GM21529 (cell line): ENCODE measurements around the gene SF3B3.
A peak's percentile ranks its signal among the peaks of the same experiment; 100 is the strongest.

Source experiments
- ATAC-seq: cut with Tn5 transposase; IDR thresholded peaks from one replicate; pipeline ENCODE4 v1.9.1; 2021; ENCODE audit not compliant: unreplicated experiment

SF3B3 gene

DNA sequence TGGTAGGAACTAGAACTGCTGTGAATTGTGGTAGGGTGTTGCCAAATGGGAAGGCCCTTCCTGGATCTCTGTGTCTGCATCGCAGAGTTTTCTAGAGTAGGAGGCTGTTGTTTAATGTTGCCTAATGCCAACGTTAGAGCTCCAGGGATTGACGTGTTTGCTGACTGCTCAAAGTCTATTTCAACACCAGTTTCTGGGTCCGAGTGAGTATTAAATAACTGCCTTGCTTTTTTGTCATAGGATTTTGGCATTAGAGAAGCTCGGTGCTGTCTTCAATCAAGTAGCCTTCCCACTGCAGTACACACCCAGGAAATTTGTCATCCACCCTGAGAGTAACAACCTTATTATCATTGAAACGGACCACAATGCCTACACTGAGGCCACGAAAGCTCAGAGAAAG lies 40.0 kb downstream of the SF3B3 start:
- ATAC-seq = no peak

GRCh38 chr16:70565053-70565452 lies 41.4 kb downstream of the SF3B3 start:
- ATAC-seq = no peak

- no peak for ATAC-seq
Measured at GRCh38 chr16:70568601-70569237, 45.1 kb downstream of the SF3B3 start.

DNA sequence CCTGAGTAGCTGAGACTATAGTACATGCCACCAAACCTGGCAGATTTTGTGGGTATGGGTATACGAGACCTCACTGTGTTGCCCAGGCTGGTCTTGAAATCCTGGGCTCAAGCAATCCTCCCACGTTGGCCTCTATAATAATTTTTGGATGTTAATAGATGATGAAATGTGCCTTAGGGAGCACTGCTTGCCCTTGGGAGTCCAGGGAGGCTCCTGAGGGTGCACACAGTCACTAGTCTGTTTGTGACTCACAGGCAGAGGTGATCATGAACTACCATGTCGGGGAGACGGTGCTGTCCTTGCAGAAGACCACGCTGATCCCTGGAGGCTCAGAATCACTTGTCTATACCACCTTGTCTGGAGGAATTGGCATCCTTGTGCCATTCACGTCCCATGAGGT lies 46.1 kb downstream of the SF3B3 start:
- no peak for ATAC-seq

- ATAC-seq = no peak
Measured at GRCh38 chr16:70570967-70571570, 47.5 kb downstream of the SF3B3 start.

DNA sequence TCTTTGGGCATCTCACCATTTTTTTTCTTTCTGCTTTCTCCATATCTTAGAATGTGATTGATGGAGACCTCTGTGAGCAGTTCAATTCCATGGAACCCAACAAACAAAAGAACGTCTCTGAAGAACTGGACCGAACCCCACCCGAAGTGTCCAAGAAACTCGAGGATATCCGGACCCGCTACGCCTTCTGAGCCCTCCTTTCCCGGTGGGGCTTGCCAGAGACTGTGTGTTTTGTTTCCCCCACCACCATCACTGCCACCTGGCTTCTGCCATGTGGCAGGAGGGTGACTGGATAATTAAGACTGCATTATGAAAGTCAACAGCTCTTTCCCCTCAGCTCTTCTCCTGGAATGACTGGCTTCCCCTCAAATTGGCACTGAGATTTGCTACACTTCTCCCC lies 48.0 kb downstream of the SF3B3 start:
- ATAC-seq = no peak

- no peak for ATAC-seq
Measured at GRCh38 chr16:70572050-70572925, 48.7 kb downstream of the SF3B3 start.

DNA sequence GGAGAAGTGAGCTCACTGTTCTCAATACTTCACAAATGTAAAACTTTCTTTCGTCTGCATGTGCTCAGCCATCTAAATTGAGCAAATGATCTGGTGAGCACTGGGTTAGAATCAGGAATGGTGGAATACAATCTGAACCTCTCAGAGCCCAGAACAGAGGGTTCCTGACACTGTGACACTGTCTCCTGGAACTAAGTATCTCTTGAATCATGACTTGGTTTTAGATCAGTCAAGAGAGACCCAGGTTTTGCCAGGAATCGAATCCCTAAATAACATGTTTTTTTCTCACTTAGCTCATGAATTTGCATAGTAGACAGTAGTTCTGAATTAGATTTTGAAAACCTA lies 49.3 kb downstream of the SF3B3 start:
- no peak for ATAC-seq

GRCh38 chr16:70573451-70574121 lies 50.0 kb downstream of the SF3B3 start:
- ATAC-seq = no peak

DNA sequence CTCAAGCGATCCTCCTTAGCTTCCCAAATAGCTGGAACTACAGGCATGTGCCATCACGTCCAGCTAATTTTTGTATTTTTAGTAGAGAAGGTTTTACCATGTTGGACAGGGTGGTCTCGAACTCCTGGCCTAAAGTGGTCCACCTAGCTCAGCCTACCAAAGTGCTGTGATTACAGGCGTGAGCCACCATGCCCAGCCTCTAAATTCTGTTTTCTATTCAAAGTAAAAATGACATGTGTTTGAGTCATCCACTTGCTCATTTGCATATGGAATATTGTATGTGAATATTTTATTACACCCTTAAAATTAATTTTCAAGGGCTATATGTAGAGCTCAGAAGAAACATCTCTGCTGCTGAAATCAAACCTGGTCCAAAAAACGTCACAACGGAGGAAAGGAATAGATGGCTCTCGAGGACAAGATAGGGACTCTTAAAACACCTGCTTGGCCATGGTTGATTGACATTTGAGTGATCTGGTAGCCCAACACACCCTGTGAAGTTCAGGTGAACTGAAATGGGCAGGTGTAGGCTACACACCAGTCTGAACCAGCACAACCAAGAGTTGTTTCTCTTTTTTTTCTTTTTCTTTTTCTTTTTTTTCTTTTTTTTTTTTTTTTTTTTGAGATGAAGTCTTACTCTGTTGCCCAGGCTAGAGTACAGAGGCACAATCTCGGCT lies 51.1 kb downstream of the SF3B3 start:
- ATAC-seq = no peak

DNA sequence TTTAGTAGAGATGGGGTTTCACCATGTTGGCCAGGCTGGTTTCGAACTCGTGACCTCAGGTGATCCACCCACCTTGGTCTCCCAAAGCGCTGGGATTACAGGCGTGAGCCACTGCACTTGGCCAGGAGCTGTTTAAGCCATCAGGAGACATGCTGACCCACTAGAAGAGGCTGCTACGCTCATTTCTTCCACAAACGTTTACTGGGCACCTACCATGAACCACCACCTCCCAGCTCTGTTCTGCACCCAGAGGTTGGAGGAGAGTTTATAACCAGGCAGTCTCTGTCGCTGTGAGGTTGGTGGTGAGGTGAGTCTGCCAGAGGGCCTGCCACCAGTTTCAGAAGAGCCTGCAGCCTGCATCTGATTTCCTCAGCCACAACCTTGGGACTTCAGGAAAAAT lies 51.8 kb downstream of the SF3B3 start:
- no peak for ATAC-seq

GRCh38 chr16:70576431-70577255 lies 53.0 kb downstream of the SF3B3 start:
- ATAC-seq = peak; percentile 89

DNA sequence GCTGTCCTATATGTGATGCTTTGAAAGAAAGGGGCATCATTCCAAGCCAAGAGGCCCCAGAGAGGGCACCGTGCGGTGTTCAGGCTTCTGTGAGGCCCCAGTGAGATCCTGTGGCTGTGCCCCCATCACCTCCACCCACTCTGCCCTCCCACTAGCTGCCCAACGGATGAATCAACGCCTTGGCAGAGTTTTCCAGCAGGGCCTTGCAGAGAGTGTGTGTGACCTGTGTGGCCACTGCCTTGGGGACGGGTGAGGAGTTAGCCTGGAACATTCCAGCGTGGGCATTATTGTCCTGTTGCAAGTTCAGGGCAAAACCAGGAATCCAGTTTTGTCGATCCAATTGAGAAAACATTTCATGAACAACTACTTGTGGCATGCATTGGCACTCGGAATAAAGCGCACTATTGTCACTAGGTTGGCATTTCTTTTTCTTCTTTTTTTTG lies 53.7 kb downstream of the SF3B3 start:
- no peak for ATAC-seq

GRCh38 chr16:70578035-70578434 lies 54.4 kb downstream of the SF3B3 start:
- ATAC-seq = no peak

DNA sequence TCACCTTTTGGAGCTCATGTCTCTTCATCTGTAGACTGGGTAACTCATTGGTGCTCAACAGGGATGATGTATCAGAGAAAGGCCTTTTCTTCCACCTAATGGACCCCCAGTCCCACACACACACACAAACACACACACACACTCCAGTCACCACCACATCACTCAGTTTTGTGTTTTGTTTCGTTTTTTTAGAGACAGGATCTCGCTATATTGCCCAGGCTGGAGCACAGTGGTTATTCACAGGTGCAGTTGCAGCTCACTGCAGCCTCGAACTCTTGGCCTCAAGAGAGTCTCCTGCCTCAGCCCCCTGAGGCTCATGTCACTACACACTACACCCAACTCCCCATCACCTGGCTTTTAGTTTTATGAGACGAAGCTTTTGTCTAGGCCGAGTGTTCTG lies 55.6 kb downstream of the SF3B3 start:
- ATAC-seq = no peak

GRCh38 chr16:70579648-70580630 lies 56.3 kb downstream of the SF3B3 start:
- no peak for ATAC-seq

GRCh38 chr16:70582280-70582978 lies 58.8 kb downstream of the SF3B3 start:
- no peak for ATAC-seq

GRCh38 chr16:70586731-70587130 lies 63.1 kb downstream of the SF3B3 start:
- ATAC-seq = no peak
